Measurements from ENCODE around the gene ITPKA.
A peak's percentile ranks its signal among the peaks of the same experiment; 100 is the strongest.
"Not testable (repeated sequence)": the region's sequence is repeated elsewhere in the genome, so short reads cannot be mapped to it uniquely, and the experiment has no call there.

Gene ITPKA

GRCh38 chr15:41493205-41493901, at the start of gene ITPKA:
ITPKA (plus strand) TSS chr15:41493874; CDS start chr15:41493928, 54 bp downstream.
- DNase-seq (ENCODE audit: low spot score) = peak; percentile 97
- in situ Hi-C loops (cut with MboI; ENCODE audit: low sequenced_read_pairs, unreplicated experiment) = no loop called here
- TF ChIP-seq, protein P1, sequence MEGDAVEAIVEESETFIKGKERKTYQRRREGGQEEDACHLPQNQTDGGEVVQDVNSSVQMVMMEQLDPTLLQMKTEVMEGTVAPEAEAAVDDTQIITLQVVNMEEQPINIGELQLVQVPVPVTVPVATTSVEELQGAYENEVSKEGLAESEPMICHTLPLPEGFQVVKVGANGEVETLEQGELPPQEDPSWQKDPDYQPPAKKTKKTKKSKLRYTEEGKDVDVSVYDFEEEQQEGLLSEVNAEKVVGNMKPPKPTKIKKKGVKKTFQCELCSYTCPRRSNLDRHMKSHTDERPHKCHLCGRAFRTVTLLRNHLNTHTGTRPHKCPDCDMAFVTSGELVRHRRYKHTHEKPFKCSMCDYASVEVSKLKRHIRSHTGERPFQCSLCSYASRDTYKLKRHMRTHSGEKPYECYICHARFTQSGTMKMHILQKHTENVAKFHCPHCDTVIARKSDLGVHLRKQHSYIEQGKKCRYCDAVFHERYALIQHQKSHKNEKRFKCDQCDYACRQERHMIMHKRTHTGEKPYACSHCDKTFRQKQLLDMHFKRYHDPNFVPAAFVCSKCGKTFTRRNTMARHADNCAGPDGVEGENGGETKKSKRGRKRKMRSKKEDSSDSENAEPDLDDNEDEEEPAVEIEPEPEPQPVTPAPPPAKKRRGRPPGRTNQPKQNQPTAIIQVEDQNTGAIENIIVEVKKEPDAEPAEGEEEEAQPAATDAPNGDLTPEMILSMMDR (IDR thresholded peaks at IDR 0.05; ENCODE audit: borderline replicate concordance, control extremely low read depth, extremely low read depth, insufficient read depth, missing control alignments) = no peak

DNA sequence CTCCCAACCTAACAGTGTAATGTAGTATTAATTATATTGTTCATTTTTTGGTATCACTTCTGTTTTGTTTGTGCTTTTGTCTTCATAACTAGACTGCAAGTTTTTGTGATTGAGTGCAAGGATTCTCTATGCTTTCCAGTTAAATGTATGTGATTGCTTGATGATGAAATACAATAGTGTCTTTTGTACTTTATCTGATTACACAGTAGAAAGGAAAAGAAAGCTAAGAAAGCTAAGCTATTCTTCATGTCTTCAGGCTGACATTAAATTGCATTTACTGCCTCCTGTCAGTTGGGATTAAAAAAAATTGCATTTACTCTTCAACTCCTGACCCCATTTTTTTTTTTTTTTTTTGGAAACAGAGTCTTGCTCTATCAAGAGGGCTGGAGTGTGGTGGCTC, 48.3 kb upstream of the ITPKA start:
- TF ChIP-seq, protein P1 (IDR thresholded peaks at IDR 0.05; ENCODE audit: borderline replicate concordance, control extremely low read depth, extremely low read depth, insufficient read depth, missing control alignments) = no peak
- in situ Hi-C loops (cut with MboI; ENCODE audit: low sequenced_read_pairs, unreplicated experiment) = no loop called here

DNA sequence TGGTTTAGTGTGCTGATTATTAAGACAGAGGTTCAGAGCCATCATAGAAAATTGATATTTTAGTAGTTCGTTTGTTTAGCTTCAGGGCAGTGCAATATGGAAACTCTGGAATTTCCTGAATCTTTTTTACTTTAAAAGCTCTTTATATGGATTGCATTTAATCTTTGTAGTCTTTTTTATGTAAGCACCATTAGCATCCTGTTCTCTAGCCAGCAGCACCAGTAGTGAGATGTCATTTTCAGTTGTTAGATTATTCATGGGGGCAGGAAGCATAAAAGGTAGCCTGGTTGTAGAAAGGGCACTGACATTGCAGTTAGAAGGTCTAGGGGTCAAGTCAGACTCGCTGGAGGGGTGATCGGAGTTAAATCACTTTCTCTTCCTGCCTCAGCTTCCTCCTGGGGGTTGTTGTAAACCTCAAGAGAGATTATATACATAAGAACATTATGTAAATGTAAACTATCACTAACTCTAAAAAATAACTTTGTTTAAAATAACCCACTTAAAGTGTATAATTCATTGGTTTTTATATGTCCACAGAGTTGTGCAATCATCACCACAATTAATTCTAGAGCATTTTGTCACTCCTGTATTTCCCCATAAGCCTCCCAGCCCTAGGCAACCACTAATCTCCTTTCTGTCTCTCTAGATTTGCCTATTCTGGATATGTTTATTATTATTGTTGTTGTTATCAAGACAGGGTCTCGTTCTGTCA, 31.4 kb upstream of the ITPKA start:
- TF ChIP-seq, protein P1 (IDR thresholded peaks at IDR 0.05; ENCODE audit: borderline replicate concordance, control extremely low read depth, extremely low read depth, insufficient read depth, missing control alignments) = no peak
- in situ Hi-C loops (cut with MboI; ENCODE audit: low sequenced_read_pairs, unreplicated experiment) = loop anchor here (10.0 kb wide), 1 partner anchor 63 kb away; no protein-coding TSS in a partner anchor
- no peak for DNase-seq (ENCODE audit: low spot score)

More for the DNA sequence above, 48.3 kb upstream of the ITPKA start:
- DNase-seq (ENCODE audit: low spot score) = no peak

- in situ Hi-C loops (cut with MboI; ENCODE audit: low sequenced_read_pairs, unreplicated experiment) = loop anchor here (10.0 kb wide), 1 partner anchor 60 kb away; no protein-coding TSS in a partner anchor
- TF ChIP-seq, protein P1 (IDR thresholded peaks at IDR 0.05; ENCODE audit: borderline replicate concordance, control extremely low read depth, extremely low read depth, insufficient read depth, missing control alignments) = no peak
- no peak for DNase-seq (ENCODE audit: low spot score)
Observed at GRCh38 chr15:41464889-41465580, 28.6 kb upstream of the ITPKA start.

- in situ Hi-C loops (cut with MboI; ENCODE audit: low sequenced_read_pairs, unreplicated experiment) = loop anchor here (10.0 kb wide), 1 partner anchor 59 kb away; no protein-coding TSS in a partner anchor
- TF ChIP-seq, protein P1 (IDR thresholded peaks at IDR 0.05; ENCODE audit: borderline replicate concordance, control extremely low read depth, extremely low read depth, insufficient read depth, missing control alignments) = peak; percentile 78
- peak; percentile 56 for DNase-seq (ENCODE audit: low spot score)
Observed at GRCh38 chr15:41465822-41466421, 27.8 kb upstream of the ITPKA start.

DNA sequence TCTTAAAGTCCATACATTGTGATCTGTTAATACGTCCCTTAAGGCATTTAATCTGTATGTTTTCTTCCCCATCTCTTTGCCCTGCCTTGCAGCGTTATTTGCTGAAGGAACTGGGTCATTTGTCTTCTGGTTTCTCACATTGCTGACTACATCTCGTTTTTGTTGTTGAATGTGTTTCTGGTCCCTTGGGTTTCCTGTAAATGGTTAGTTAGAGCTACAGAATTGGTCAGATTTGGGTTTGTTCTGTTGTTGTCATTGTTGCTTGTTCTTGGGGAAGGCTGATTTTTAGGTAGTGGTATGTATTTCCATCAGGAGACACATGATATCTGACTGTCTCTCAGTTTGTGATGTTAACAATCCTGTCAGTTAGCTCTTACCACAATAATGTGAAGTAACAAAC, 27.0 kb upstream of the ITPKA start:
- DNase-seq (ENCODE audit: low spot score) = no peak
- TF ChIP-seq, protein P1 (IDR thresholded peaks at IDR 0.05; ENCODE audit: borderline replicate concordance, control extremely low read depth, extremely low read depth, insufficient read depth, missing control alignments) = no peak
- in situ Hi-C loops (cut with MboI; ENCODE audit: low sequenced_read_pairs, unreplicated experiment) = loop anchor here (10.0 kb wide), 1 partner anchor 58 kb away; no protein-coding TSS in a partner anchor

DNA sequence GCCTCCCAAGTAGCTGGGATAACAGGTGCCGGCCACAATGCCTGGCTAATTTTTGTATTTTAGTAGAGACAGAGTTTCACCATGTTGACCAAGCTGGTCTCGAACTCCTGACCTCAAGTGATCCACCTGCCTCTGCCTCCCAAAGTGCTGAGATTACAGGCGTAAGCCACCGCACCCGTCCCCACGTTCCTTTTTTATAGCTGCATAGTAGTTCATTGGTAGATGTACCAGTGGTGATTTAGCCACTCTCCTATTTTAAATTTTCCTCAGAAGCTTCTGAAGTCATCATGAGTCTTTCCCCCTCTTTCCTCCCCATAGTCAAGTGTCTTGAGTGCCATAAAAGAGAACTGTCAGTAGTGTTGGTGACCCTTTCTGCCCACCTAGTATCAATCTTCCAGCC, 24.0 kb upstream of the ITPKA start:
- in situ Hi-C loops (cut with MboI; ENCODE audit: low sequenced_read_pairs, unreplicated experiment) = loop anchor here (10.0 kb wide), 1 partner anchor 55 kb away; no protein-coding TSS in a partner anchor

More for the DNA sequence above, 24.0 kb upstream of the ITPKA start:
- not testable (repeated sequence) for DNase-seq (ENCODE audit: low spot score)
